Vagina (tissue), 2 donors: ENCODE results near the gene CDKN2B-AS1. TPM values are rescaled to one million over a fixed set of nuclear protein-coding genes. Genes with fewer than 3 reads are reported as not detected.

Experiments
- DNase-seq, 2 donors: peaks; one replicate each; pipeline ENCODE4 v3.0.0-alpha.2; 2017; ENCODE audit errors: extremely low spot score in 2 of 2
- H3K27ac ChIP-seq: fragments of 200-600 bp; sonication (generic); one replicate; pipeline ENCODE4 v1.5.1; 2019
- H3K27me3 ChIP-seq: fragments of 200-600 bp; sonication (generic); one replicate; pipeline ENCODE4 v1.5.1; 2019
- H3K36me3 ChIP-seq, 2 donors: fragments of 200-600 bp; sonication (generic); one replicate each; pipeline ENCODE4 v1.5.1; 2017 to 2019
- H3K4me1 ChIP-seq: fragments of 200-600 bp; sonication (generic); one replicate; pipeline ENCODE4 v1.5.1; 2019
- H3K4me3 ChIP-seq, 2 donors: fragments of 200-600 bp; sonication (generic); 1 replicate in 1 of 2; 2 replicates in 1 of 2; pipeline ENCODE4 v1.5.1; 2016 to 2019
- H3K9me3 ChIP-seq: fragments of 200-600 bp; sonication (generic); one replicate; pipeline ENCODE4 v1.5.1; 2019
- CTCF ChIP-seq, 3 experiments: fragments of 450-650 bp in 2 of 3; fragments of 200-600 bp in 1 of 3; sonication (generic) in 1 of 3; IDR thresholded peaks; one replicate each; pipeline ENCODE4 v1.5.1; 2017 to 2019; ENCODE audit warnings: antibody characterized with exemption in 3 of 3, mild to moderate bottlenecking in 2 of 3, moderate library complexity in 2 of 3
- POLR2A ChIP-seq, 2 donors: fragments of 450-650 bp; IDR thresholded peaks; one replicate each; pipeline ENCODE4 v1.6.1; 2017; ENCODE audit warnings: antibody characterized with exemption in 2 of 2, mild to moderate bottlenecking in 2 of 2, moderate library complexity in 2 of 2
- POLR2AphosphoS5 ChIP-seq, 2 donors: sonication (generic); formaldehyde crosslinking; IDR thresholded peaks; one replicate each; pipeline ENCODE4 v1.9.0; 2017; ENCODE audit warnings: antibody characterized with exemption in 2 of 2, mild to moderate bottlenecking in 2 of 2, low read depth in 1 of 2; ENCODE audit not compliant: insufficient read depth in 1 of 2
- intact Hi-C: fragments of 100-400 bp; cut with DNase I; formaldehyde crosslinking; loops from one replicate; pipeline ENCODE4 v1.15.1; 2023
- total RNA-seq: library from RNA; depleted of rRNA; stranded (reverse); fragments of >200 nt; gene quantifications from one replicate; pipeline ENCODE4 v1.2.3, GENCODE V29; 2016

CDKN2B-AS1 gene
- total RNA-seq, 1 donor from 2014 or later, result 5.9 TPM

- TF ChIP-seq CTCF (IDR thresholded peaks at IDR 0.05), result no peak
- no peak for TF ChIP-seq POLR2AphosphoS5 (IDR thresholded peaks at IDR 0.05; ENCODE audit: insufficient read depth in 1 of 2, low read depth in 1 of 2)
- TF ChIP-seq POLR2A (IDR thresholded peaks at IDR 0.05), result no peak
- no peak overlapping the region for H3K4me3 ChIP-seq
- H3K36me3 ChIP-seq, result no peaks in the 10 kb centered on the region
- H3K9me3 ChIP-seq, result no peaks in the 10 kb centered on the region
- H3K27me3 ChIP-seq, result no peaks in the 10 kb centered on the region
- peaks cover under 1% of the 10 kb centered on the region for H3K4me1 ChIP-seq
- no peak overlapping the region for H3K27ac ChIP-seq
- intact Hi-C loops, result no loop called here
- DNase-seq, result no peak
These were observed 6.3 kb upstream of the CDKN2B-AS1 start for GRCh38 chr9:21988056-21988990.

GRCh38 chr9:21989440-21990189, 5.0 kb upstream of the CDKN2B-AS1 start:
- Histone ChIP-seq H3K36me3 (no peaks in the 10 kb centered on the region), H3K4me1 (peaks cover 11% of the 10 kb centered on the region), H3K4me3 (no peak overlapping the region), H3K9me3 (no peaks in the 10 kb centered on the region), H3K27me3 (no peaks in the 10 kb centered on the region), H3K27ac (no peak overlapping the region)
- intact Hi-C loops, result no loop called here
- DNase-seq, result no peak
- no peak for TF ChIP-seq CTCF (IDR thresholded peaks at IDR 0.05)
- no peak for TF ChIP-seq POLR2AphosphoS5 (IDR thresholded peaks at IDR 0.05; ENCODE audit: insufficient read depth in 1 of 2, low read depth in 1 of 2)
- TF ChIP-seq POLR2A (IDR thresholded peaks at IDR 0.05), result no peak

GRCh38 chr9:21991072-21991959, 3.3 kb upstream of the CDKN2B-AS1 start:
- DNase-seq, result no peak
- intact Hi-C loops, result no loop called here
- Histone ChIP-seq H3K4me1 (peaks cover 11% of the 10 kb centered on the region), H3K27ac (no peak overlapping the region), H3K4me3 (no peak overlapping the region), H3K36me3 (no peaks in the 10 kb centered on the region), H3K9me3 (no peaks in the 10 kb centered on the region), H3K27me3 (no peaks in the 10 kb centered on the region)
- TF ChIP-seq POLR2AphosphoS5 (IDR thresholded peaks at IDR 0.05; ENCODE audit: insufficient read depth in 1 of 2, low read depth in 1 of 2) (no peak), POLR2A (IDR thresholded peaks at IDR 0.05) (no peak), CTCF (IDR thresholded peaks at IDR 0.05) (no peak)

- Histone ChIP-seq H3K4me3 (no peak overlapping the region), H3K4me1 (peaks cover 11% of the 10 kb centered on the region), H3K27me3 (no peaks in the 10 kb centered on the region), H3K27ac (no peak overlapping the region), H3K36me3 (no peaks in the 10 kb centered on the region), H3K9me3 (no peaks in the 10 kb centered on the region)
- DNase-seq, result no peak
- intact Hi-C loops, result no loop called here
- TF ChIP-seq POLR2AphosphoS5 (IDR thresholded peaks at IDR 0.05; ENCODE audit: insufficient read depth in 1 of 2, low read depth in 1 of 2) (no peak), POLR2A (IDR thresholded peaks at IDR 0.05) (no peak), CTCF (IDR thresholded peaks at IDR 0.05) (no peak)
These were observed 1.6 kb upstream of the CDKN2B-AS1 start for GRCh38 chr9:21993007-21993406.
